PFSK-1 (cell line): ENCODE data around the gene PYROXD2.

ENCODE experiments used
- FOXP2 ChIP-seq: optimal IDR thresholded peaks from 2 replicates; pipeline ENCODE3; 2011; ENCODE audit warnings: borderline replicate concordance, control low read depth, inconsistent platforms; ENCODE audit not compliant: insufficient read depth; ENCODE audit errors: extremely low read length, extremely low read depth
- POLR2AphosphoS5 ChIP-seq: IDR thresholded peaks from 2 replicates; pipeline ENCODE4 v1.6.1; 2012; ENCODE audit warnings: low read depth, mild to moderate bottlenecking, control low read depth, low read length, moderate library complexity
- REST ChIP-seq, 2 experiments: IDR thresholded peaks; 2 replicates each; pipeline versions ENCODE4 v1.6.1 to v1.8.0; 2011 to 2012; ENCODE audit warnings: low read depth in 2 of 2, low read length in 2 of 2, control low read depth in 1 of 2, inconsistent platforms in 1 of 2, mild to moderate bottlenecking in 1 of 2, moderate library complexity in 1 of 2; ENCODE audit not compliant: insufficient read depth in 1 of 2
- SIN3A ChIP-seq: IDR thresholded peaks from 2 replicates; pipeline ENCODE4 v1.6.1; 2012; ENCODE audit warnings: mild to moderate bottlenecking, low read length, moderate library complexity, borderline replicate concordance; ENCODE audit not compliant: insufficient read depth
- TAF1 ChIP-seq: IDR thresholded peaks from 2 replicates; pipeline ENCODE4 v1.6.1; 2012; ENCODE audit warnings: low read length, control low read depth, borderline replicate concordance; ENCODE audit not compliant: insufficient read depth

GRCh38 chr10:98402931-98403718 lies 11.9 kb downstream of the PYROXD2 start:
- no peak for TF ChIP-seq SIN3A
- TF ChIP-seq POLR2AphosphoS5: no peak
- no peak for TF ChIP-seq TAF1
- no peak for TF ChIP-seq REST (IDR thresholded peaks at IDR 0.05; ENCODE audit: insufficient read depth in 1 of 2, low read depth in 2 of 2, low read length in 2 of 2)
- no peak for TF ChIP-seq FOXP2
